HCEC 1CT (cell line): ENCODE data around the gene HOXA7.

Experiments
- DNase-seq: peaks from one replicate; pipeline ENCODE4 v3.0.0-alpha.2; 2017

The HOXA7 gene

DNA sequence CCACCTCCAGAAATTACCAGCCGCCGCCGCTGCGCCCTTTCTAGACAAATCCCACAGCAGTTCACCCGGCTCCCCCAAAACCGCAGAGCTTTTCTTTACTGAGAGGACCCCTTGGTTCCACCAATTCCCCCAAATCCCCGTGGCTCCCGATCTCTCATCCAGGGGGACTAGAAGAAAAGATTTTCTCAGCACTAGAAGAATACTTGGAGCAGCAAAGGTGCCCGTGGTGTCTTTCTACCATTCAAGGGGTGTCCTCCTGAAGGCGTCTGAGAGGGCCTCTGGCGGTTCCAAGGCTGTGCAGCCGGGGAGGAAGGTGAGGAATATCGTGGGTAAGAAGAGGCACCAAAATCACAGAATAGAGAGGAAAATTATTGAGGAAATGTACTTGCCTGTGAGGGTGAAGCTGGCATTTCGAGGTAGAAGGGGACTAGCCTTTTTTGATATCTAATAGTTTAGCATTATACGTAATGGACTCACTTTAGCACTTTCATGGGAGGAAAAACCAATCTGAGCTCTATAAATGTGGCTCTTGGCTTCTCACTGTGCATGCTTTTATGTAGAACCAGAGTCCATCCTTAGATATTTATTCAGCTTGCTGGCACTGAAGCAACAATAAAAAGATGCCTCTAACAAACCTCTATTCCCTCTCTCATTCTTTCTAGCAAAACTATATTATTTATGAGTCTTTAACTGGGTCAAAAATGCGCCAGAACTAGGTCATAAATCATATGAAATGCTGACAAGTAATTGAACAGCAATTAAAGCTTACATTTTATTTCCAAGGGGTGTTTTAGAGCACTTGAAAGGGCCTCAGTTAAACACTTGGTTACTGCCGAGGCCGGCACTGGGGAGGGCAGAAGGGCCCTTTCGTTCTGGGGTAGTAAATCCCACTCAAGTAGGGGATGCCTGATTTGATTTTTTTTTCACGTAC lies 40.2 kb downstream of the HOXA7 start:
- peak; percentile 24 for DNase-seq

DNA sequence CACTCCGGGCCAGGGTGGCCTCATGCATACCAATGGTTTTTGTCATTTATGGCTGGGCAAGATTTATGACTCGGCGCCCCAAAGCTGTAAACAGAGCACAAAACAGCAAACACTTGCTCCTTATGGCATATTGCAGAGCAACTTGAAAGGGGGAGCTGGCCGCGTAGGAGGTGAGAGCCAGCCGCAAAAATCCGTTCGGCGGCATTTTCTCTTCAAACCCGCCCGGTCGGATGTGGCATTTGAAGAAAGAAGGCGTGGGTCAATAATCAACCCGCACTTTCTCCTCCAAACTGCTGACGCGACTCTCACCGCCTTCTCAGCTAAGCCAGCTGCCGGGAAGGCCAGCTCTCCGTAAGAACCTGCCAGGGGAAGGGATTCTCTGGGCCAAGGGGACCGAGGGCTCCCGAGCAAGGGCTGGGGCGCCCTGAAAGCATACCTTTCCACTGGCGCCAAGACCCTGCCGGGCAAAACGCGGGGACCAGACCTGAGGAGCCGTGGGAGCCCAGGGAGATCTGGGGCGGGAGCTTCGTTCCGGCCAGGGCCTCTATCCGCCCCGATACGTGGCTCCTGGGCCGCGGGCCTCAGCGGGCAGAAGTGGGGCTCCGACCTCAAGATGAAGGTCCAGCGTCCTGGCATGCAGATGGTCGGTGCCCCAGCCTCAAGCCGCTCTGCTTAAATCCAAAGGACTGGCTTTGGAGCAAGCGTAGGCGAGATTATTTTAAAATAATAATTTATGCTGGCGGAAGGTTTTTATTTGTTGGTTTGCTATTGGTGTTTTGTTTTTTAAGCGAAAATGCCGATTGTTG lies 41.1 kb downstream of the HOXA7 start:
- peak; percentile 88 for DNase-seq

DNA sequence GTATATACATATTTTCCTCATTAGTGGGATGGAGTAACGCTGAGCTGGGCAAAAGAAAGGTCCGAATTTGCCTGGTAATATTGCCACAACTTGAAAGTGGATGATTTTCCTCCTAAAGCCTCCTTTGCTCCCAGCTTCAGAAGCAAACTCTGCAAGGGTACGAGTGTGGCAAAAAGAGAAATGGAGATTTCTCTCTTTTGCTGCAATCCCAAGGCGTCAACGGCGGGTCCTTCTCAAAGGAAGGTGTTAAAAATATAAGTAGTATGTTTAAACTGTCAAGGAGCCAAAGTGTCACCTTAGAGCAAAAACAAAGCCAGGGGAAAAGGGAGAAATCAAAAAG lies 41.6 kb downstream of the HOXA7 start:
- DNase-seq, result no peak

DNA sequence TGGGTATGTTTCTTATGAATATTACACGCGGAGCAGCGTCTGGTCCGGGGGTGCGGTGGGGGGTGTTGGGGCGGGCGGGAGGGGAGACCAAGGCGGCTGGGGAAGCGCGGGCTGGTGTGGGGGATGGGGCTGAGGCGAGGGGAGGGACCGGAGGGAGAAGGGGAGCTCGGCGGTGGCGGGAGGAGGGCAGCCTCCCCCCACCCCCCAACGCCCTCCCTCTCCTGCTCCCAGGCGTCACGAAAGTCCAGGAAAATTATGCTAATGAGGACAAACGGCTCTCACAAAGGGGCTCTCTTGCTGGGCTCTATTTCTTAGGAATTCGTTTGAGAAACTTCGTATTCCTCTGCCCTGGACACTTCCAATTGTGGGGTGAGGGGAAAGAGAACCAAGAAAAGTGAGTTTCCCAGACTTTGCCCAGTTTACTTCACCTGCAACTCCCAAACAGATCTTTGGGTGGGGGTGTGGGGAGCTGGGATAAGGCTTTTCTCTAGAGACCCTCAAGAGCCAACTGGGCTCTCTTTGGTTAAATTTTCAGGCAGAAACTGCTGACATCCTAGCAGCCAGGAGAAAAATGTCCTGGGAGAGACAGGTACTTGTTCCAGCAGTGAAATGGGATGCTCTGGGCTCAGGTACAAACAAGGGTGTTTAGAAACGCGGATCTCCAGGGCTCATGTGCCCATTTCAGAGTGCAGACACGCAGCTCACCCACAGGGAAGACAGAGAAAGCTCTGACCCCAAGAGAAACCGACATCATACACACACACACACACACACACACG lies 42.3 kb downstream of the HOXA7 start:
- DNase-seq, result peak; percentile 39

DNA sequence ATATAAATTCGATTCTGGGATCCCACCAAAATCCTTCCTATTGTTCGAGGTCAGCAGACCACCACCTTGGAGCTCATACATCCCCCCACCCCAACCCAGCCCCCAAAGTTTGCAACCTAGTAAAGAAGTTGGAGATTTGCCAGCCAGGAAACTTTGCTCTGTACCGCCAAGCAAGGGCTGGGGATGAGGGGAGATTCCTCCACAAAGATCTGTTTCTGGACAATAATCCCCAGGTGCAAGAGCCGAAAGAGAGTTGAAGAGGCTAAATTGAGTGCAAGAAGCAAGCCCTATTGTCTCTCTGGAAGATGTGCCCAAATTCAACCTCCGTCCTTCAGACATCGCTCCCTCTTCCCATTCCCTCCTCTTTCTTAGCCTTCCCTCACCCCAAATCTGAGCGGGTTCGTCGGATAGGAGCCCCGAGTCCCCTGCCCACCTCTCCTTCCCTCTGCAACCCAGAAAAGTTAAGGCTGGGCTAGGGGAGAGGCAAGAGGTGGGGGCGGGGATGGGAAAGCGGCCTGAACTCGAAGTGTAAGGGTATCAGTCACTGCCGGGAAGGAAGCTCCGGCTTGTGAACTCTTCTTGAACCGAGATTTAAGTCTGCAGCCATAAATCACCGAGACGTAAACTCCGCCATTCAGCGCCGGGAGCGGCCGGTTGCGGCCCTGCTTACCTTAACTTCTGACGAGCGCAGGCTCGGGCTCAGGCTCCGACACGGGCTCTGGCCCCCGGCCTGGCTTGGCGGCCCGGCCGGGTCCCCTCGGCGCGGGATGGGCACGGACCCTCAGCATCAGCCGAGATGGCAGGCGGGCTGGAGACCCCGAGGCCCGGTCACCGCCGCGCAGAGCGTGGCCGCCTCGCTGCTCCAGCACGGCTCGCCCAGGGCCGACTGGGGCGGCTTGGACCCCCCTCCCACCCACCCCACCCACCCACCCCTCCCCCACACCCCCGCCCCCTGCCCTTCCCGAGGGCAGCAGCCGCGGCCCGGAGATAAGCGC lies 43.2 kb downstream of the HOXA7 start:
- peak; percentile 89 for DNase-seq

DNA sequence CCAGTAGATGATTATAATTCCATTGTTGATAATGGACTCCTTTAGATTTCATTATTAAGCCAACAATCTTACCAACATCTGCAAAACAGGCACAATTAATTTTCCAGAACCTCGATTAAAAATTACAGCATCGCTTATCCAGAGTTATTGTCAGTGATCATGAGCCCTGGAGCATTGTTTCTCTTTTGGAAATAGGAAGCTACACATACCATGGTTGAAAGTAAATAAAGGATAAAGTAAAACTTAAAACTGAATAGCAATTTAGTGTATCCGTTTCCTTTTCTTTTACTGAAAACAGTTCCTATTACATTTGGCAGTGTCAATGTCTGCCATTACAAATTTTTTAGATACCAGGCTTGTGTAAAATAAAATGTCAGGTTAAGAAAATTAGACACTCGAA lies 44.1 kb downstream of the HOXA7 start:
- DNase-seq, result no peak

DNA sequence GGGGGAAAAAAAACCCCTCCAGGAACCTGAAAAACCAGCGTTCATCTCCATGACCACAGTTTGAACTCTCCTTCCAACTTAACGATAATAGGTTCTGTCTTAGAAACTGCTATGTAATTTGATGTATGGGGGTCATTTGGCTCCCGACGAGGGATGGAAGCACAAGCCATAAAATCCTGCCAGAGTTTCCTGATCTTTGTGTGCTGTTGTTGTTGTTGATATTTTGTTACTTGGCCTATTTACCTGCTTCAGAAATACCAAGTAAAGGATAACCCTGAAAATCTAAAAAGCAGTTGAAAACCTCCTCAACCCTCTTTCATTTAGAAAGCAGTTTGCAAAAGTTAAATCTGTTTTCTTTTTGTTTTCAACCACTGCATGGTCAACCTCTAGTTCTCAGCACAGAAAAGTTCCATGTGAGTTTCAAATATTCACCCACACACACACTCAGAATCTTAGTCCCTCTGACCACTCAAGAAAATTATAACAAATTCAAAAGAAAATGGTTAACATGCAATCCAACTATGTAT lies 44.7 kb downstream of the HOXA7 start:
- DNase-seq, result no peak

DNA sequence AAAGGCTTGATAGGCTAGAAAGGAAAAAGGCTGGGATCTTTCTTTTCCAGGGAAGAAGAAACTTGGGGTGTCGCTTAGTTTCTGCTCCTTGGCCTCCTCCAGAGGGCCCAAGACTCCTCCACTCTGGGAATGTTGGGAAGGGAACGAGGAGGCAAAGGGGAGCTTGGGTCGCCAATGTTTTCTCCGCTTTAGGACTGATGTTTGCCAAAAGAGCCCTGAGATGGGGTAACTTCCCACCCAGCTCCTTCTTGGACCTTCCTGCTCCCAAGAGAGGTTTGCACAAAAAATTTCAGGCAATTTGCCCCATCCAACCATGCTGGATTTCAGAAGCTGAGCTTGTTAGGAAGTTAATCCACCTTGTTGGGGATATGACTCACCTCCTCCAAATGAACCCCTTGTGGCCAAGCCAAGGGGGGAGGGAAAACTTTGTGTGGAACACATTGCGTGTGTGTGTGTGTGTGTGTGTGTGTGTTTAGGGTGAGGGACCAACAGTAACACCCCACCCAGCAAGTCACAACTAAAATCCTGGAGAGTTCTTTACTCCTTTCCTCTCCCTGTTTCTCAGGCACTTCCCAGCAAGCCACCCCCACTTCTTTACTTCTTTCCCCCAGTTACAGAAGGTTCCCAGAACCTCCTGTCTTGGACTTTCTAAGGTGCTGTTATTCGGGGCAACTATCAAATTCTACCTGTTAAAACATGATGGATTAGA lies 45.3 kb downstream of the HOXA7 start:
- peak; percentile 81 for DNase-seq

DNA sequence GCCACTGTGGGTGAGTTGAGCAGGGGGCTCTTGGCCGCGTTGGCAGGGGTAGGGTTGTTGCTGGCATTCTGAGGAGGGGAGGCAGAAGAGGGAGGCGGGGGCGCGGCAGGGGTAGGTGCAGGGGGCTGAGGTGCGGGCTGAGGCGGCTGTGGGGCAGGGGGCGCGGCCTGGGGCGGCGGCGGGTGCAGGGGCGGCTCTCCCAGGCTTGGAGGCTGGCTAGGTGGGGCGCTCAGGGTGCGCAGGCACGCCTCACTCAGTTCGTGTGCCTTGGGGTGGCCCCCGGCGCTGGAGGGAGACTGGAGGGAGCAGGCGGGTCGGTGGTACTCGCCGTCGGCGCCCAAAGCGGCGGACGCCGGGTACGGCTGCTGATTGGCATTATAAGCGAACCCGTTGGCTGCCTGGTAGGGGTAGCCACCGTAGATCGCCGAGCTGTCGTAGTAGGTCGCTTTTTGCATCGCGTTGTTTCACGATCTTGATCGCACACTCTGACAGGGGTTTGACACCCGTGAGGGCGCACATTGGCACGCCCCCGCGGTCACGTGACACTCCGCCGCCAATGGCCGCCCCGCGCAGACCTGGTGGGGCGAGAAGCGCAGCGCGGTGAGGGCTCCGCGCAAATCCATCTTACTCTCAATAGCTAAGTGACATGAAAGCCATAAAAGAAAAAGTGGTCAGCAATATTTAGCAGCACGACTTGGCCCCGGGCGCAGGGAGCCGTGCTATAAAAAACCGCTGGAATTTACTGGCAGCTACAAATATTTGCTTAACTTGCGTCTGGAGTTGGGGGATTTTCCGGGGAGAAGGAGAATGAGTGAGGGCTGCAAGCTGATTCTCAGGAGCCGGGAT lies 46.1 kb downstream of the HOXA7 start:
- peak; percentile 27 for DNase-seq

DNA sequence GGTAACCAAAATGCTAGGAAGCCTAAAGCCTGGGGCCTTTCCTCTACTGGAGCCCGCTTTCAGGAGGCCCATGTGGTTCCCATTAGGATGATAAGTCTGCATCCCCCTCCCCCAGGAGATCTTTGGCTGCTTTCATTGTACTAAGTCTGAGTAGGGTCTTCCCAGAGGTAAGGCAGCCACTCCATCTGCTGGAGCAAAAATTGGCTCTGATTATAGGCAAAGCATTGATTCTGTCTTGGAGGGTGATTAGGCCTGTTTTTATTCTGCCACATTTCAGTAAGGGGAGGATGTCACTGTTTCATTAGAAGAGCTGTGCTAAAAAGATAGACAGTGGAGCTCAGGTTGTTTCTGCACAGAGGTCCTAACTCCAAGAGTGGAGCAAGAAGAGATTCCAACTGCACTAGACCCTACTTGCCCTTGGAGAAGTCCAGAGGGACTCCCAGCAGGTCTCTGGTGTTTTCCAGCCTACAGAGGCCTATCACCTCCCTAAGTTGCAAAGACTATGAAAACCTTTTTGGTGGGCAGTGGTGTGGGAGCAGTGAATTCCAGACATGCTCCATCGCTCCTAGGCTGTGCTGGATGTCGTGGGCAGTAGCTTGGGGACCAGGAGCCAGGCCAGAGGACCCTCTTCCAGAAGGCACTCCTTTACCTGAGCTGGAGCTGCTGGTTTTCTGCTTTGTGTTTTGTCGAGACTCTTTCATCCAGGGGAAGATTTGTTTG lies 46.8 kb downstream of the HOXA7 start:
- DNase-seq, result no peak

DNA sequence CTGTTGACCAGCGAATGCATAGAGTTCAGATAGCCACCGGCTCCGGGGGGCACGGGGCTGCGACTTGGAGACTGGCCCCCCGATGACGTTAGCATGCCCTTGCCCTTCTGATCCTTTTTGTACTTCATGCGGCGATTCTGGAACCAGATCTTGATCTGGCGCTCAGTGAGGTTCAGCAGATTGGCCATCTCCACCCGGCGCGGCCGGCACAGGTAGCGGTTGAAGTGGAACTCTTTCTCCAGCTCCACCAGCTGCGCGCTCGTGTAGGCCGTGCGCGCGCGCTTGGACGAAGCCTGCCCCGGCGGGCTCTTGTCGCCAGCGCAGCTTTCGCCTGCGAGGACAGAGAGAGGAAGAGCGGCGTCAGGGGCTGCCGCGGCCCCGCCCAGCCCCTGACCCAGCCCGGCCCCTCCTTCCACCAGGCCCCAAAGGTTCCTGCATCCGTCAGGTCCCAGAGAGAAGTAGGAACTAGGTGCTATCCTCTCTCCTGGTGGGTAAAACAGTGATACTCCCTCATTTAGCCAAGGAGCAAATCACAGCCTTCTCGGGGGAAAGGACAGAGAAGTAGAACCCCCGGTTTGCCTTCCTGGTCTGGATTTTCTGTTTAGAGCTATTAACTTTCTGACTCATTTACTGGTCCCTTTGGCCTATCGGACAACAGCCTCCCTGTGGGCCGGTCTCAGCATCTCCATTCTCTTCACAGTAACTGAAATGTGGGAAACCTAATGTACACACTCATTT lies 47.9 kb downstream of the HOXA7 start:
- peak; percentile 77 for DNase-seq

DNA sequence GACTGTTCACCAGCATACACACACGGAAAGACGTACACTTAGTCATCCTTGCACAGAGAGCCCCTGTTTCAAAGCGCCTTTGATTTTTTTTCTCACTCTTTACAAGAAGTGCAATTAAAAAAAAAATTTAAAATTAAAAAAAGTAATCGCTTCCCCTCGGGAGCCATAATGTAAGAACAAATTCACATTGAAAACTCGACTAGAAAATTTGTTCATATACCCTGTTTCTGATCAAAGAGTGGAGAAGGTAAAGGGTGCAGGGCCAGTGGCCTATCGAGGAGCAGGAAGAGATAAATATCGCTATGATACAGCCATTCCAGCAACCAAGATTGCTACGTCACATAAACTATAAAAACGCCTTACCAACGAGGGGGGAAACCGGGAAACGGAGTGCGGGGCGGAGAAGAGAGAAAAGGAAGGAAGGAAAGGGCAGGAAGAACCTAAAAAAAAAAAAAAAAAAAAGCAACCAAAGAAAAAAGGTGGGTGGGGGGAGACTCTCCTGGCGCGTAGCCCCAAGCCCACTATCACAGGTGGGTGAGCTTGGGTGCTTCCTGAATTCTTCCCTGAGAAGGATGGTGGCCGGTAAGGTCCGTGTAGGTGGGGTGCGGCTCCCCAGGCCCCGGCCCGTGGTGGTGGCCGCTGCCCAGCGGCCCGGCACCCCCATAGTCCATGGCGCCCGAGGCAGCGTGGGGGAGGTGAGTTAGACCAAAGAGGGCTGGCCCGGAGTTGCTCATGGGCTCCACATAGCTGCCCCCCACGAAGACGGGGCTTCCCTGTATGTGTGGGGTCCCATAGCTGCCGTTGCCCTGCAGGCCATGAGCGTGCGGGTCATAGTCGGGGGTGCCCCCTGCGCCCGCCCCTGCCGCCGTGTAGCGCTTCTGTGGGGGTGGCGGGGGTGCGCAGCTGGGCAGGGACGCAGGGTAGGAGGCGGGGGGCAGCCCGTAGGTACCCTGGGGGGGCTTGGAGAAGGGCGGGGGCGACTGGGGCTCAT lies 48.8 kb downstream of the HOXA7 start:
- DNase-seq, result peak; percentile 72

DNA sequence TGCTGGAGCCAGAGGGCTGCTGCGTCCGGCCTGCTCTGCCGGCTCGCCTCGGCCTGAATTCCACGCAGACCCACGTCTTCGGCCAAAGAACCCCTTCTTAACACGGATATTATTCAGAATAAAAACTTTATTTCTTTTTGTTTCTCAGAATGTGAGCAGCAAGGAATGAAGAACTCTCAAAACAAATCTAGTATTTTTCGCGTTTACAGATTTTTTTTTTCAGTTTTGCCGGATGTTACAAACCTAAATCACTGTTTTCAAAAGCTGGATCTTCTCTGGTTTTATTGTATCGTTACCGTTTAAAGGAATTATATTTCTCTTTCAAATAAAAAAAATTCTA lies 49.6 kb downstream of the HOXA7 start:
- DNase-seq, result no peak

DNA sequence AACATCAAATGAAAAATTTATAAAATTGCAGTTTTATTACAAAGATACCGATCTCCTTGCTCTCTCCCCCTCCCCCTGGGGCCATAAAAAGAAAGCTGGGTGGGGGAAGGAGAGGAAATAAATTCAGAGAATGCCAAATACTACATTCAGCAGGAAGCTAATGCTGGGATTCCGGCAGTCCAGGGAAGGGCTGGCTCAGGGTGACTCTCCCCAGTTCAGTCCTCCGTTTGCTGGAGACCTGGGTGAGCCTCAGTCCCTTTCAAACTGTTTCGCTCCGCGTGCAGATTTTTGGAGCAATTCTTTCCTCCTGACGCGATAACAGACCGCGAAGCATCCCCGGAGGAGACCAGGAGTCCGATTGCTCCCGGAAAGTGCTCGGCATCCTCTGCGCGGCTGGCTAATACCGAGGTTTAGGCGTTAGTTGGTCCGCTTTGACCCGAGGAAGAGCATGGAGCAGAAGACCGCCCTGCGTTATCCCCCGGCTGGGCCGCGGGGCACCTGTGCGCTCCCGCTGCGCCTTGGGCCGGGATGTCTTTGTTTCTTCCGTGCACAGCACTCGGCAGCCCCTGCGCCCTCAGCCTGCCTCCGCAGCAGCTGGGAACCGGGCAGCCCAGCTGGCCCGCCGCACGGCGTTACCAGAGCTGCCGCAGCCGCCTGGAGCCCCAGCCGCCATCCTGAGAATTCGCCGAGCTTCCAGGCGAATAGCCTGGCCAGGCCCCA lies 50.1 kb downstream of the HOXA7 start:
- peak; percentile 59 for DNase-seq

DNA sequence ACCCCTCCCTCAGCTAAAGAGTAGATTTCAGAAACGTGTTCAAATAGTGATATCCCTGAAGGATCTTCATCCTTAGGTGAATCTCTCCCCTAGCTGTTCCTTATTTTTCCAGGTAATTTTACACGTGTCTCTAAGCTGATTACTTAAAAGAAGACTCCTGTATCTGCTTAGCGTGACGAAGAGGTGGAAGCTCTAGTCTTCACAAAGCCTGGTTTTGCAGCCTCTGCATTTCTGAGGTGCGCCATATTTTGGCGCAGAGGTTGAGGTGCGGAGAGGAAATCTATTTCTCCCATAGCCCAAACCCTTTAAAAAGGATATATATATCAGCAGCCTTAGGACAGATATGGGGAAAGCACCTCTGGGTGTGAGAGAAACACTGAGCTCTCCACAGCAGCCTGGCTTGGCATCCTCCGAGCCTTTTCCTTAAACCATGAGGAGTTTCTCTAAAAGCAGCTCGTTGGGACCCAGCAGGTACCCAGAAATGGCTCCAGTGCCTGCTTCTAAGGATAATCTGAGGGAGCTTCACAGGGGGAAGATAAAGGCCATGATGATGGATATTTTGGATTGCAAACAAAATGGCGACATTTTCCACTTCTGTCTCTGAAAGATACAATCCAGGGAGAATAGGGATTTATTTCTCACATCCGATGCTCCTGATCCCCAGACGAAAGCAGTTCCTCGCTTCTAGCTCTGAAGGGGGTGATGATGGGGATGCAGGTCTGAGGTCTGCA lies 51.0 kb downstream of the HOXA7 start:
- no peak for DNase-seq
